ENCODE measurements around the gene CCDC85B. TPM values are rescaled to one million over a fixed set of nuclear protein-coding genes. Genes with fewer than 3 reads are reported as not detected.

The CCDC85B gene
- total and polyA plus RNA-seq, 2 of the 13 experiments (the other 11 are each of a cell fraction or from before 2014, with no cell fraction given): 8.2 to 19.5 TPM

GRCh38 chr11:65860278-65861164 lies 30.0 kb upstream of the CCDC85B start, which contains the start of gene MUS81 (continued):
- no peak for TF ChIP-seq SP1 (IDR thresholded peaks at IDR 0.05)
- TF ChIP-seq SP1 (CRISPR knock-in tag; IDR thresholded peaks at IDR 0.05): peak; percentile 79
- TF ChIP-seq NCOA2 (CRISPR knock-in tag; IDR thresholded peaks at IDR 0.05): peak; percentile 51; the same call in 1 of the 2 replicates
- TF ChIP-seq U2AF1 (optimal IDR thresholded peaks at IDR 0.05; ENCODE audit: low read depth, low read length): peak; percentile 38
- peak; percentile 73; the same call in 1 of the 2 replicates for TF ChIP-seq REL (CRISPR knock-in tag; conservative IDR thresholded peaks at IDR 0.05)
- no peak for TF ChIP-seq RFX5 (IDR thresholded peaks at IDR 0.05; ENCODE audit: low read depth, low read length)
- no peak for TF ChIP-seq JUNB (CRISPR knock-in tag; IDR thresholded peaks at IDR 0.05; ENCODE audit: borderline replicate concordance)
- TF ChIP-seq SNAPC4 (CRISPR knock-in tag; IDR thresholded peaks at IDR 0.05): peak; percentile 35; the same call in 1 of the 2 replicates
- TF ChIP-seq MXI1 (IDR thresholded peaks at IDR 0.05; ENCODE audit: borderline replicate concordance, low read depth, low read length): no peak; the same call in 2 of the 3 replicates
- TF ChIP-seq, protein P1, sequence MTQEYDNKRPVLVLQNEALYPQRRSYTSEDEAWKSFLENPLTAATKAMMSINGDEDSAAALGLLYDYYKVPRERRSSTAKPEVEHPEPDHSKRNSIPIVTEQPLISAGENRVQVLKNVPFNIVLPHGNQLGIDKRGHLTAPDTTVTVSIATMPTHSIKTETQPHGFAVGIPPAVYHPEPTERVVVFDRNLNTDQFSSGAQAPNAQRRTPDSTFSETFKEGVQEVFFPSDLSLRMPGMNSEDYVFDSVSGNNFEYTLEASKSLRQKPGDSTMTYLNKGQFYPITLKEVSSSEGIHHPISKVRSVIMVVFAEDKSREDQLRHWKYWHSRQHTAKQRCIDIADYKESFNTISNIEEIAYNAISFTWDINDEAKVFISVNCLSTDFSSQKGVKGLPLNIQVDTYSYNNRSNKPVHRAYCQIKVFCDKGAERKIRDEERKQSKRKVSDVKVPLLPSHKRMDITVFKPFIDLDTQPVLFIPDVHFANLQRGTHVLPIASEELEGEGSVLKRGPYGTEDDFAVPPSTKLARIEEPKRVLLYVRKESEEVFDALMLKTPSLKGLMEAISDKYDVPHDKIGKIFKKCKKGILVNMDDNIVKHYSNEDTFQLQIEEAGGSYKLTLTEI (CRISPR knock-in tag; conservative IDR thresholded peaks at IDR 0.05): no peak
- TF ChIP-seq CC2D1A (CRISPR knock-in tag; IDR thresholded peaks at IDR 0.05): no peak
- TF ChIP-seq HMGA1 (CRISPR knock-in tag; conservative IDR thresholded peaks at IDR 0.05): no peak
- TF ChIP-seq, protein P2, sequence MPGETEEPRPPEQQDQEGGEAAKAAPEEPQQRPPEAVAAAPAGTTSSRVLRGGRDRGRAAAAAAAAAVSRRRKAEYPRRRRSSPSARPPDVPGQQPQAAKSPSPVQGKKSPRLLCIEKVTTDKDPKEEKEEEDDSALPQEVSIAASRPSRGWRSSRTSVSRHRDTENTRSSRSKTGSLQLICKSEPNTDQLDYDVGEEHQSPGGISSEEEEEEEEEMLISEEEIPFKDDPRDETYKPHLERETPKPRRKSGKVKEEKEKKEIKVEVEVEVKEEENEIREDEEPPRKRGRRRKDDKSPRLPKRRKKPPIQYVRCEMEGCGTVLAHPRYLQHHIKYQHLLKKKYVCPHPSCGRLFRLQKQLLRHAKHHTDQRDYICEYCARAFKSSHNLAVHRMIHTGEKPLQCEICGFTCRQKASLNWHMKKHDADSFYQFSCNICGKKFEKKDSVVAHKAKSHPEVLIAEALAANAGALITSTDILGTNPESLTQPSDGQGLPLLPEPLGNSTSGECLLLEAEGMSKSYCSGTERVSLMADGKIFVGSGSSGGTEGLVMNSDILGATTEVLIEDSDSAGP (CRISPR knock-in tag; IDR thresholded peaks at IDR 0.05; ENCODE audit: borderline replicate concordance): peak; percentile 83; the same call in 1 of the 2 replicates
- TF ChIP-seq ZSCAN31 (CRISPR knock-in tag; IDR thresholded peaks at IDR 0.05; ENCODE audit: low read depth): peak; percentile 76; the same call in 1 of the 2 replicates
- no peak for TF ChIP-seq ZNF17 (CRISPR knock-in tag; IDR thresholded peaks at IDR 0.05)
- no peak for TF ChIP-seq CENPX (CRISPR knock-in tag; IDR thresholded peaks at IDR 0.05)
- no peak; the same call in 1 of the 2 replicates for TF ChIP-seq GMEB1 (CRISPR knock-in tag; IDR thresholded peaks at IDR 0.05; ENCODE audit: borderline replicate concordance)
- TF ChIP-seq, protein P3, sequence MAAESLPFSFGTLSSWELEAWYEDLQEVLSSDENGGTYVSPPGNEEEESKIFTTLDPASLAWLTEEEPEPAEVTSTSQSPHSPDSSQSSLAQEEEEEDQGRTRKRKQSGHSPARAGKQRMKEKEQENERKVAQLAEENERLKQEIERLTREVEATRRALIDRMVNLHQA (CRISPR knock-in tag; IDR thresholded peaks at IDR 0.05): no peak

Data from HepG2 (cell line).